SK-N-SH (cell line): ENCODE measurements around the gene SPDYA. TPM values are rescaled to one million over a fixed set of nuclear protein-coding genes. Genes with fewer than 3 reads are reported as not detected.

Experiments used
- CTCF ChIA-PET: fragments of 300-600, 350-600 bp; formaldehyde crosslinking; extraction: SDS; loops from one replicate; lab custom pipeline; 2021; lab: Yijun Ruan, JAX
- POLR2A ChIA-PET: fragments of 350-600 bp; sonication (Branson Sonifier 250); formaldehyde crosslinking; extraction: SDS; loops from one replicate; lab custom pipeline; 2020; ENCODE audit warnings: antibody characterized with exemption, inconsistent platforms; lab: Yijun Ruan, JAX
- DNase-seq: peaks from one replicate; pipeline ENCODE4 v3.0.0; 2012
- H2AFZ ChIP-seq: fragments of 200-600 bp; sonication (generic); 2 replicates; pipeline ENCODE4 v1.8.1; 2016; ENCODE audit warnings: antibody characterized with exemption, mild to moderate bottlenecking, low read depth
- H3F3A ChIP-seq: fragments of 200-600 bp; sonication (generic); replicated peaks from 2 replicates; pipeline ENCODE3; 2016; ENCODE audit warnings: antibody characterized with exemption, mild to moderate bottlenecking; ENCODE audit not compliant: insufficient read depth
- H3K27ac ChIP-seq, 2 experiments: fragments of 200-500 bp in 1 of 2; fragments of 200-600 bp in 1 of 2; sonication (Bioruptor generic) in 1 of 2; sonication (generic), shearing (Covaris generic) in 1 of 2; 2 replicates each; pipeline versions ENCODE4 v1.5.1 to v1.6.1; 2014 to 2016; ENCODE audit warnings: low read depth in 2 of 2, inconsistent platforms in 1 of 2, low read length in 1 of 2, mild to moderate bottlenecking in 1 of 2, mixed read lengths in 1 of 2
- H3K27me3 ChIP-seq: fragments of 200-600 bp; sonication (generic), shearing (Covaris generic); 2 replicates; pipeline ENCODE4 v1.6.1; 2016; ENCODE audit warnings: mixed run types; ENCODE audit not compliant: insufficient read depth
- H3K36me3 ChIP-seq, 2 experiments: fragments of 200-500 bp in 1 of 2; fragments of 200-600 bp in 1 of 2; sonication (Bioruptor generic) in 1 of 2; sonication (generic) in 1 of 2; replicated peaks in 1 of 2; 2 replicates each; pipeline versions ENCODE3 to v1.5.1; 2014 to 2016; ENCODE audit warnings: low read length in 1 of 2, mild to moderate bottlenecking in 1 of 2; ENCODE audit not compliant: insufficient read depth in 2 of 2, control insufficient read depth in 1 of 2
- H3K4me1 ChIP-seq, 2 experiments: fragments of 200-500 bp in 1 of 2; fragments of 200-600 bp in 1 of 2; sonication (Bioruptor generic) in 1 of 2; sonication (generic), shearing (Covaris generic) in 1 of 2; 2 replicates each; pipeline versions ENCODE4 v1.5.1 to v1.6.1; 2014 to 2016; ENCODE audit warnings: low read depth in 1 of 2, low read length in 1 of 2, mixed run types in 1 of 2; ENCODE audit not compliant: insufficient read depth in 2 of 2, control insufficient read depth in 1 of 2
- H3K4me2 ChIP-seq: fragments of 200-600 bp; sonication (generic), shearing (Covaris generic); 2 replicates; pipeline ENCODE4 v1.6.1; 2017; ENCODE audit warnings: mixed run types
- H3K4me3 ChIP-seq, 2 experiments: fragments of 200-500 bp in 1 of 2; fragments of 200-600 bp in 1 of 2; sonication (Bioruptor generic) in 1 of 2; sonication (generic), shearing (Covaris generic) in 1 of 2; 2 replicates each; pipeline versions ENCODE4 v1.5.1 to v1.8.1; 2014 to 2016; ENCODE audit warnings: low read depth in 2 of 2, inconsistent platforms in 1 of 2, low read length in 1 of 2, mild to moderate bottlenecking in 1 of 2, mixed read lengths in 1 of 2, moderate library complexity in 1 of 2
- H3K79me2 ChIP-seq: fragments of 200-600 bp; sonication (generic); 2 replicates; pipeline ENCODE4 v1.8.1; 2017; ENCODE audit warnings: mild to moderate bottlenecking; ENCODE audit not compliant: insufficient read depth
- H3K9ac ChIP-seq: fragments of 200-600 bp; sonication (generic); 2 replicates; pipeline ENCODE4 v1.6.1; 2017; ENCODE audit warnings: mixed run types
- H3K9me2 ChIP-seq: fragments of 200-600 bp; sonication (generic); 2 replicates; pipeline ENCODE4 v1.6.1; 2017; ENCODE audit warnings: mixed run types
- H3K9me3 ChIP-seq: fragments of 200-600 bp; sonication (generic); 2 replicates; pipeline ENCODE4 v1.6.1; 2017; ENCODE audit warnings: mixed run types, mild to moderate bottlenecking, moderate library complexity
- H4K20me1 ChIP-seq: fragments of 200-600 bp; sonication (generic); 2 replicates; pipeline ENCODE4 v1.6.1; 2017; ENCODE audit warnings: mild to moderate bottlenecking, mixed run types; ENCODE audit not compliant: insufficient read depth
- ELF1 ChIP-seq: IDR thresholded peaks from 2 replicates; pipeline ENCODE4 v1.4.0; 2012
- FOXJ3 ChIP-seq: sonication (generic); formaldehyde crosslinking; IDR thresholded peaks from 2 replicates; pipeline ENCODE4 v1.5.1; 2020; ENCODE audit warnings: mild to moderate bottlenecking, missing genetic modification reagents
- FOXM1 ChIP-seq: IDR thresholded peaks from 2 replicates; pipeline ENCODE4 v1.4.0; 2012; ENCODE audit warnings: low read depth, mild to moderate bottlenecking
- GATA2 ChIP-seq: sonication (generic); formaldehyde crosslinking; IDR thresholded peaks from 2 replicates; pipeline ENCODE4 v1.5.0; 2020; ENCODE audit warnings: mild to moderate bottlenecking, missing genetic modification reagents
- MXI1 ChIP-seq: IDR thresholded peaks from 2 replicates; pipeline ENCODE4 v1.6.1; 2012; ENCODE audit warnings: mild to moderate bottlenecking, low read depth, low read length, improper control_type of control experiment
- NRF1 ChIP-seq: IDR thresholded peaks from 2 replicates; pipeline ENCODE4 v1.6.1; 2012; ENCODE audit warnings: low read depth, mild to moderate bottlenecking, low read length
- RFX5 ChIP-seq: IDR thresholded peaks from 2 replicates; pipeline ENCODE4 v1.6.1; 2012; ENCODE audit warnings: mild to moderate bottlenecking, improper control_type of control experiment, low read length
- SIN3A ChIP-seq: IDR thresholded peaks from 2 replicates; pipeline ENCODE4 v1.6.1; 2012; ENCODE audit warnings: low read depth, mild to moderate bottlenecking, low read length, moderate library complexity, borderline replicate concordance
- SMC3 ChIP-seq: IDR thresholded peaks from 2 replicates; pipeline ENCODE4 v1.6.1; 2012; ENCODE audit warnings: low read depth, low read length, improper control_type of control experiment
- TEAD4 ChIP-seq: IDR thresholded peaks from 2 replicates; pipeline ENCODE4 v1.4.0; 2012; ENCODE audit warnings: mild to moderate bottlenecking, borderline replicate concordance; ENCODE audit not compliant: insufficient read depth
- WGBS: methylation state at CpG from one replicate; pipeline ENCODE4 v1.1.6; 2017; ENCODE audit warnings: low lambda C conversion rate; 5-methylcytosine and 5-hydroxymethylcytosine counted together
- polyA plus RNA-seq, 3 experiments: library from polyadenylated mRNA; depleted of rRNA; stranded (reverse); fragments of >200 nt; gene quantifications; 2 replicates each; pipeline ENCODE4 v1.2.3, GENCODE V29; 2012
- TF ChIP-seq, protein P1 (sequence below): IDR thresholded peaks from 2 replicates; pipeline ENCODE4 v1.4.0; 2012; ENCODE audit warnings: low read depth, borderline replicate concordance
- TF ChIP-seq, protein P2 (sequence below): IDR thresholded peaks from 2 replicates; pipeline ENCODE4 v1.4.0; 2012; ENCODE audit warnings: low read depth, borderline replicate concordance
- TF ChIP-seq, protein P3 (sequence below): IDR thresholded peaks from 2 replicates; pipeline ENCODE4; 2012
- TF ChIP-seq, protein P4 (sequence below): IDR thresholded peaks from 2 replicates; pipeline ENCODE4 v1.4.0; 2012; ENCODE audit warnings: low read depth

Gene SPDYA
- polyA plus RNA-seq, 1 of the 3 experiments (the other 2 are of a cell fraction) = not detected

DNA sequence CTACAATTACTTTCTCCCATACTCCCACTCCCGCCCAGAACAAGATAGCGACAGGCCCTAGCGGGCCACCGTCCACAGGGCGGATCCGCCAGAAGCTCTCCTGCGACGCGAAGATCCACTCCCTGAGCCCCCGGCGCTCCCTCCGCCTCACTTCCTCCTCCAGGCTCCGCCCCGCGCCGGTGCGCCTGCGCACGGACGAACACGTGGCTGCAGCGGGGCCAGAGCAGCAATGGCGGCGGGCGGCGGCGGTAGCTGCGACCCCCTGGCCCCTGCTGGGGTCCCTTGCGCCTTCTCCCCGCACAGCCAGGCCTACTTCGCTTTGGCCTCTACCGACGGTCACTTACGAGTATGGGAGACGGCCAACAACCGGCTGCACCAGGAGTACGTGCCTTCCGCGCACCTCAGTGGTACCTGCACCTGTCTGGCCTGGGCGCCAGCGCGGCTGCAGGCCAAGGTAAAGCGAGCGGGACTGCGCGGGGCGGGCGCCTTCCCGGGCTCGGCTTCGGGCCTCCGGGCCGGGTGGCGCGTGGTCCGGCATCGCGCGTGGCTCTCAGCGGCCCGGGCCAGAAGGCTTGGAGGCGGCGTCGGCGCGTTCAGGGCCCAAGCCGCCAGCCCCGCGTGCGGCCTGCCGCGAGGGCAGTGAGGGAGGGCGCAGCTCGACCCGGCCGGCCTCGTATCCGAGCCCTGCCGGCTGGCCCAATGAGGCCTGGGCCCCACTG, 84.0 kb downstream of the SPDYA start, which contains the start of gene WDR43 (continued):
- TF ChIP-seq, protein P1, sequence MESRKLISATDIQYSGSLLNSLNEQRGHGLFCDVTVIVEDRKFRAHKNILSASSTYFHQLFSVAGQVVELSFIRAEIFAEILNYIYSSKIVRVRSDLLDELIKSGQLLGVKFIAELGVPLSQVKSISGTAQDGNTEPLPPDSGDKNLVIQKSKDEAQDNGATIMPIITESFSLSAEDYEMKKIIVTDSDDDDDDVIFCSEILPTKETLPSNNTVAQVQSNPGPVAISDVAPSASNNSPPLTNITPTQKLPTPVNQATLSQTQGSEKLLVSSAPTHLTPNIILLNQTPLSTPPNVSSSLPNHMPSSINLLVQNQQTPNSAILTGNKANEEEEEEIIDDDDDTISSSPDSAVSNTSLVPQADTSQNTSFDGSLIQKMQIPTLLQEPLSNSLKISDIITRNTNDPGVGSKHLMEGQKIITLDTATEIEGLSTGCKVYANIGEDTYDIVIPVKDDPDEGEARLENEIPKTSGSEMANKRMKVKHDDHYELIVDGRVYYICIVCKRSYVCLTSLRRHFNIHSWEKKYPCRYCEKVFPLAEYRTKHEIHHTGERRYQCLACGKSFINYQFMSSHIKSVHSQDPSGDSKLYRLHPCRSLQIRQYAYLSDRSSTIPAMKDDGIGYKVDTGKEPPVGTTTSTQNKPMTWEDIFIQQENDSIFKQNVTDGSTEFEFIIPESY = no peak
- TF ChIP-seq TEAD4 (no peak), FOXJ3 (CRISPR knock-in tag) (no peak), GATA2 (no peak), SMC3 (no peak), NRF1 (peak; percentile 99)
- TF ChIP-seq, protein P2, sequence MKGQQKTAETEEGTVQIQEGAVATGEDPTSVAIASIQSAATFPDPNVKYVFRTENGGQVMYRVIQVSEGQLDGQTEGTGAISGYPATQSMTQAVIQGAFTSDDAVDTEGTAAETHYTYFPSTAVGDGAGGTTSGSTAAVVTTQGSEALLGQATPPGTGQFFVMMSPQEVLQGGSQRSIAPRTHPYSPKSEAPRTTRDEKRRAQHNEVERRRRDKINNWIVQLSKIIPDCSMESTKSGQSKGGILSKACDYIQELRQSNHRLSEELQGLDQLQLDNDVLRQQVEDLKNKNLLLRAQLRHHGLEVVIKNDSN = peak; percentile 93
- TF ChIP-seq, protein P3, sequence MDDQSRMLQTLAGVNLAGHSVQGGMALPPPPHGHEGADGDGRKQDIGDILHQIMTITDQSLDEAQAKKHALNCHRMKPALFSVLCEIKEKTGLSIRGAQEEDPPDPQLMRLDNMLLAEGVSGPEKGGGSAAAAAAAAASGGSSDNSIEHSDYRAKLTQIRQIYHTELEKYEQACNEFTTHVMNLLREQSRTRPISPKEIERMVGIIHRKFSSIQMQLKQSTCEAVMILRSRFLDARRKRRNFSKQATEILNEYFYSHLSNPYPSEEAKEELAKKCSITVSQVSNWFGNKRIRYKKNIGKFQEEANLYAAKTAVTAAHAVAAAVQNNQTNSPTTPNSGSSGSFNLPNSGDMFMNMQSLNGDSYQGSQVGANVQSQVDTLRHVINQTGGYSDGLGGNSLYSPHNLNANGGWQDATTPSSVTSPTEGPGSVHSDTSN = peak; percentile 41; the same call in 1 of the 2 replicates
- TF ChIP-seq, all 33 proteins: peak for 16

DNA sequence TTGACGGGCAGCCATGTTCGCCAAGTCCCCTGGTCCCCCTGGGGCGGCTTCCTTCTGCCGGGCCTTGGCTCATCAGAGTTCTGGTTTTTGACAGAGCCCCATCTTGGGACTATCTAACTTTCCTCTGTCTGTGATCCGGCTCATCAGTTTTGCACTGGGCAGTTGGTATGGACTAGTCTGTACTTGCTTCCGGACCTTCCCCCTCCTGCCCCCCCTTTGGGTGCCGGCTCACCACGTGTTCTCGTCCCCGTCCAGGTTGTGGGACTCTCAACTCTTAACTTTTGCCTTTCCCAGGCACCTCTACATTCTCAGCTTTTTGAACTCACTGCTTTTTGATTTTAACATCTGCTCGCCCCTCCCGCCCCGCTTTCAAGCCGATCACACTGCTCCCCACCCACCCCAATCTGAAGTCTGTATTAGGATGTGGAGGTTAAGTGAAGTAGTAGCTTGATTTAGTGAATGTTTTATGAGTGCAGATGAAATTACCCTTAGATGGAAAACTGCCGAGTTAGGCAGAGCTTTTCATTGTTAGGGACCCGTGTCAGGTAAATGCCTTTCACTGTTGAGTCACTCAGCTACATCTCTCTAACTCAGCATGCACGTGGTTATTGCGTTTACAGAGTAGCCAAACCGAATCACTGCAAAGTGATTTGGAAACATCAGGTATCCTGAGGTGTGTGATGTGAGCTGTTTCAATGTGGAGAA, 84.7 kb downstream of the SPDYA start:
- Histone ChIP-seq H3K27me3 (no peaks in the 10 kb centered on the region), H3K4me2 (peak overlapping the region; percentile 88), H3K27ac (peak overlapping the region; percentile 63 to 88), H3K9me2 (no peaks in the 10 kb centered on the region), H3K9ac (peak overlapping the region; percentile 90), H2AFZ (no peak overlapping the region), H4K20me1 (peaks cover 53% of the 10 kb centered on the region), H3K4me1 (peaks cover 20 to 32% of the 10 kb centered on the region in 2 experiments; a peak in 3 of 4 replicates), H3K79me2 (peaks cover 59% of the 10 kb centered on the region)
- ChIA-PET POLR2A (interaction anchor here (0.5 to 1.6 kb wide), 8 partner anchors 13 to 1824 kb away, joined by 3 to 5 read pairs (median 3); partner anchors contain the start of genes OST4, TRMT61B and YPEL5), CTCF (interaction anchor here (0.6 to 3.3 kb wide), 10 partner anchors 14 to 1260 kb away, joined by 3 to 13 read pairs (median 4); no protein-coding TSS in a partner anchor)
- WGBS = under 1% methylated on average over 15 of the region's 19 CpGs
- DNase-seq = no peak
- TF ChIP-seq, protein P2 = peak; percentile 70; the same call in 1 of the 2 replicates
- TF ChIP-seq RFX5 (no peak), SIN3A (peak; percentile 71), ELF1 (peak; percentile 10; the same call in 1 of the 2 replicates), FOXM1 (no peak), MXI1 (peak; percentile 98)
- TF ChIP-seq, protein P4, sequence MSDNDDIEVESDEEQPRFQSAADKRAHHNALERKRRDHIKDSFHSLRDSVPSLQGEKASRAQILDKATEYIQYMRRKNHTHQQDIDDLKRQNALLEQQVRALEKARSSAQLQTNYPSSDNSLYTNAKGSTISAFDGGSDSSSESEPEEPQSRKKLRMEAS = peak; percentile 87
- TF ChIP-seq, all 33 proteins: peak for 5
- Histone ChIP-seq H3K36me3 (peaks cover 0 to 5% of the 10 kb centered on the region in 2 experiments), H3F3A (peaks cover 3% of the 10 kb centered on the region), H3K4me3 (peak overlapping the region; percentile 88 to 100), H3K9me3 (no peaks in the 10 kb centered on the region)
